Suprapubic skin (tissue), 4 donors: ENCODE measurements around the gene CISTR. TPM values are rescaled to one million over a fixed set of nuclear protein-coding genes. Genes with fewer than 3 reads are reported as not detected.
"Not testable (repeated sequence)": the region's sequence is repeated elsewhere in the genome, so short reads cannot be mapped to it uniquely, and the experiment has no call there.

Source experiments
- DNase-seq, 2 donors: peaks; one replicate each; pipeline ENCODE4 v3.0.0-alpha.2; 2019; ENCODE audit warnings: low spot score in 2 of 2
- H3K27ac ChIP-seq: fragments of 200-600 bp; sonication (generic); one replicate; pipeline ENCODE4 v1.5.1; 2019
- H3K27me3 ChIP-seq: fragments of 200-600 bp; sonication (generic); one replicate; pipeline ENCODE4 v1.5.1; 2019
- H3K36me3 ChIP-seq: fragments of 200-600 bp; sonication (generic); one replicate; pipeline ENCODE4 v1.5.1; 2019
- H3K4me1 ChIP-seq: fragments of 200-600 bp; sonication (generic); one replicate; pipeline ENCODE4 v1.5.1; 2019
- H3K4me3 ChIP-seq: fragments of 200-600 bp; sonication (generic); one replicate; pipeline ENCODE4 v1.5.1; 2019; ENCODE audit warnings: mild to moderate bottlenecking
- H3K9me3 ChIP-seq: fragments of 200-600 bp; sonication (generic); one replicate; pipeline ENCODE4 v1.5.1; 2019
- CTCF ChIP-seq, 2 donors: fragments of 200-600 bp in 1 of 2; fragments of 450-650 bp in 1 of 2; sonication (generic) in 1 of 2; IDR thresholded peaks; one replicate each; pipeline ENCODE4 v1.5.1; 2016 to 2019; ENCODE audit warnings: antibody characterized with exemption in 2 of 2, mild to moderate bottlenecking in 1 of 2, moderate library complexity in 1 of 2
- EP300 ChIP-seq: sonication (generic); formaldehyde crosslinking; IDR thresholded peaks from one replicate; pipeline ENCODE4 v1.6.1; 2017; ENCODE audit warnings: antibody characterized with exemption
- POLR2A ChIP-seq, 2 donors: fragments of 450-650 bp; IDR thresholded peaks; one replicate each; pipeline ENCODE4 v1.6.1; 2017; ENCODE audit warnings: antibody characterized with exemption in 2 of 2, mild to moderate bottlenecking in 2 of 2, moderate library complexity in 2 of 2
- POLR2AphosphoS5 ChIP-seq, 3 donors: sonication (generic); formaldehyde crosslinking; IDR thresholded peaks; one replicate each; pipeline ENCODE4 v1.6.1; 2017; ENCODE audit warnings: antibody characterized with exemption in 3 of 3
- WGBS: methylation state at CpG from one replicate; pipeline ENCODE4 v1.1.5; 2018; 5-methylcytosine and 5-hydroxymethylcytosine counted together
- total RNA-seq, 4 donors: library from RNA; depleted of rRNA; stranded (reverse); fragments of >200 nt; gene quantifications; one replicate each; pipeline ENCODE4 v1.1.0, GENCODE V29; 2016

Gene CISTR
- total RNA-seq, 4 donors from 2014 or later: not detected

- TF ChIP-seq EP300: no peak
- no peak for TF ChIP-seq CTCF (IDR thresholded peaks at IDR 0.05)
- no peak for TF ChIP-seq POLR2AphosphoS5 (IDR thresholded peaks at IDR 0.05)
- no peak for TF ChIP-seq POLR2A (IDR thresholded peaks at IDR 0.05)
- peak overlapping the region; percentile 73 for H3K27ac ChIP-seq
- WGBS: 40% methylated on average over 6 of the region's 6 CpGs
- peak in 1 of 2 donors; percentile 68 for DNase-seq
- no peaks in the 10 kb centered on the region for H3K27me3 ChIP-seq
- no peaks in the 10 kb centered on the region for H3K9me3 ChIP-seq
- H3K4me3 ChIP-seq: no peak overlapping the region
- H3K4me1 ChIP-seq: peaks cover 16% of the 10 kb centered on the region
- no peaks in the 10 kb centered on the region for H3K36me3 ChIP-seq
These were observed 23.8 kb upstream of the CISTR start for GRCh38 chr12:53775478-53776145.

DNA sequence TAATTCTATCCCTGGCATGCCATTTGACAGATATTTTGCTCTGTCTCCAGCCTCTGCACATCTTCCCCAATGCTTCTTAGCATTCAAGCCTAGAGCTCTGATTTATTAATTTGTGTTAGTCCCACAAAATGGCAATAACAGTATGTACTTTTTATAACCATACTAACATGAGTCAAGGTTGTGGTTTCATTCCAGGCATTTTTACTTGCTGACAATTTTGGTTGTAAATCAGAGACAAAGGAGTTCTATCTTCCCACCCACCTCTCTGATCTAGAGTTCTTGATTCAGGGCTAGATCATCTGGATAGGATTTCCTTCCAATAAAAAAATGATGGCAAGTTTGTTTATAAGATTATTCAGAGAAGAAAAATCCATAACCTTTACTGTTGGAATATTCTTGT is 18.5 kb upstream of the CISTR start:
- TF ChIP-seq EP300 (no peak), CTCF (IDR thresholded peaks at IDR 0.05) (no peak), POLR2A (IDR thresholded peaks at IDR 0.05) (no peak), POLR2AphosphoS5 (IDR thresholded peaks at IDR 0.05) (no peak)
- Histone ChIP-seq H3K27me3 (peaks cover 5% of the 10 kb centered on the region), H3K27ac (no peak overlapping the region), H3K4me1 (peaks cover 5% of the 10 kb centered on the region), H3K36me3 (no peaks in the 10 kb centered on the region), H3K9me3 (no peaks in the 10 kb centered on the region), H3K4me3 (no peak overlapping the region)
- DNase-seq: no peak

DNA sequence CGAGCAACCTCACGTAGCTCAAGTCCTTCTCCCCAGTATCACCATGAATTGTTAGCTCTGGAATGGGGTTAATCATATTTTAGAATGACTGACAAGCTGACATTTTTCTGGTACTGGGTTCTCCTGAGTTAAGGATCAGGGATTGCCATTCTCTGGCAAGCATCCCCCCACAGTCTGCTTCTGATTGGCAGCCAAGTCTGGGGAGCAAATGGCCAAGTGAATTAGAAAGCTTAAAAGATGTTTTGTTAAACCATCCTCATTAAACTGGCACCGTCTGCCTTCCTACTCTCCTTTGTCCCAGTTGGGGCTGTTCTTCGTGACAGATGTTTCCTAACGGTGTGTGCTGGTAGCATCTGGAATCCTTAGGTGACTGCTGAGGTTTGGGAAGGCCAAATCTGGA is 17.2 kb upstream of the CISTR start:
- Histone ChIP-seq H3K4me1 (peaks cover 5% of the 10 kb centered on the region), H3K27ac (no peak overlapping the region), H3K36me3 (no peaks in the 10 kb centered on the region), H3K27me3 (peaks cover 13% of the 10 kb centered on the region), H3K4me3 (no peak overlapping the region), H3K9me3 (no peaks in the 10 kb centered on the region)
- 70% methylated on average over 5 of the region's 5 CpGs for WGBS
- DNase-seq: no peak
- TF ChIP-seq POLR2A (IDR thresholded peaks at IDR 0.05) (no peak), POLR2AphosphoS5 (IDR thresholded peaks at IDR 0.05) (no peak), EP300 (no peak), CTCF (IDR thresholded peaks at IDR 0.05) (no peak)

DNA sequence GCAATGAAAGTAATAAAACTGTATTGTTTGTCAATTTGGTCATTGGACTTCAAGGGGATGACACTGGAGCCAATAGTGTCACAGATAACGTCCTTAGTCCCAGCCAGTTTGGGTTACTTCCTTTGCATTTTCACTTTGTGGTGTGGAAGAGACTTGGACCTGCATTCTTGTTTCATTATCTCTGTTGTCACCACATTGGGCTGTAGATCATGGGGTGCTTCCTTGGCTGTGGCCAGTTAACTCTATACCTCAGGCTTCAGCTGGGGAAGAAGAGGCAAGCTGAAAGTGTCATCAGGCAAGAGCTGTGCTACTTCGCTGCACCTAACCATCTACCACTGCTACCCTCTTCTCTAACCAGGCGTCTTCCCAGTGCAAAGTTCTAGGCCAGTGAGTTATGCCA is 15.1 kb upstream of the CISTR start:
- Histone ChIP-seq H3K36me3 (no peaks in the 10 kb centered on the region), H3K27ac (no peak overlapping the region), H3K9me3 (no peaks in the 10 kb centered on the region), H3K4me1 (peaks cover 5% of the 10 kb centered on the region), H3K27me3 (peaks cover 27% of the 10 kb centered on the region), H3K4me3 (no peak overlapping the region)
- 92% methylated on average over 3 of the region's 3 CpGs for WGBS
- DNase-seq: no peak
- TF ChIP-seq POLR2A (IDR thresholded peaks at IDR 0.05) (no peak), POLR2AphosphoS5 (IDR thresholded peaks at IDR 0.05) (no peak), EP300 (no peak), CTCF (IDR thresholded peaks at IDR 0.05) (no peak)

DNA sequence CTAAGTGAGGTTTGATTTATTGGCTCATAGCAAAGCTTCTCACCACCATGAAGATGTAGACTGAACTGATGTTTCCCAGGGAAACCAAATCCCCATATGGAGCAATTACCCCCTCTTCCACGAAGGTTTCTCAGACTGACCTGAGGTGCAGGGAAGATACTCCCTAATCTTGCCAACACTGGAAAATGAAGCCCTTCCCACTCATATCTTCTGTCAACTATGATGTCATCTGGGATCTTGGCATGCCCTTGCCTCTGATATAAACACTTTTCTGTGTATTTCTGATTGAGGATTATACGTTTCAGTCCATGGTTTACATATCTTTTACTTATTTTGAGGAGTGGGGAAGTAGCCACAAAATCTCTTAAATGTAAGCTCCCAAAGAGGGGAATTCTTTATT is 14.1 kb upstream of the CISTR start:
- no peaks in the 10 kb centered on the region for H3K36me3 ChIP-seq
- TF ChIP-seq EP300: no peak
- no peak for TF ChIP-seq POLR2AphosphoS5 (IDR thresholded peaks at IDR 0.05)
- no peak for TF ChIP-seq POLR2A (IDR thresholded peaks at IDR 0.05)
- peaks cover 37% of the 10 kb centered on the region for H3K27me3 ChIP-seq
- no peak overlapping the region for H3K4me3 ChIP-seq
- WGBS: 90% methylated on average over 2 of the region's 2 CpGs
- no peaks in the 10 kb centered on the region for H3K9me3 ChIP-seq
- DNase-seq: no peak
- H3K27ac ChIP-seq: no peak overlapping the region
- H3K4me1 ChIP-seq: peaks cover 5% of the 10 kb centered on the region

- H3K36me3 ChIP-seq: no peaks in the 10 kb centered on the region
- no peaks in the 10 kb centered on the region for H3K4me1 ChIP-seq
- no peak overlapping the region for H3K4me3 ChIP-seq
- H3K9me3 ChIP-seq: no peaks in the 10 kb centered on the region
- 88% methylated on average over 4 of the region's 4 CpGs for WGBS
- no peak for DNase-seq
- peaks cover 49% of the 10 kb centered on the region for H3K27me3 ChIP-seq
- H3K27ac ChIP-seq: no peak overlapping the region
- TF ChIP-seq EP300: no peak
- no peak for TF ChIP-seq POLR2A (IDR thresholded peaks at IDR 0.05)
- no peak for TF ChIP-seq CTCF (IDR thresholded peaks at IDR 0.05)
- no peak for TF ChIP-seq POLR2AphosphoS5 (IDR thresholded peaks at IDR 0.05)
These were observed 12.8 kb upstream of the CISTR start for GRCh38 chr12:53764615-53765014.

GRCh38 chr12:53762793-53763192 is 11.0 kb upstream of the CISTR start:
- H3K27ac ChIP-seq, H3K4me3 ChIP-seq, H3K4me1 ChIP-seq, DNase-seq, H3K9me3 ChIP-seq, H3K36me3 ChIP-seq: not testable (repeated sequence)
- peaks cover 62% of the 10 kb centered on the region for H3K27me3 ChIP-seq
- 100% methylated on average over 3 of the region's 3 CpGs for WGBS
